ENCODE measurements around the gene RWDD4. TPM values are rescaled to one million over a fixed set of nuclear protein-coding genes. Genes with fewer than 3 reads are reported as not detected.

The RWDD4 gene
- total and polyA plus RNA-seq, 7 donors = 19.1 to 51.1 (median 31.8) TPM

- TF ChIP-seq CTCF (IDR thresholded peaks at IDR 0.05) = no peak
- 78 to 93% (median 89%) methylated on average over 4 of the region's 4 CpGs for WGBS, 3 donors
- Histone ChIP-seq H3K27me3 (ENCODE audit: insufficient read depth in 3 of 3, low read length in 2 of 3) (no peaks in the 10 kb centered on the region), H3K4me3 (no peak overlapping the region), H3K4me1 (no peaks in the 10 kb centered on the region), H3K9me3 (no peaks in the 10 kb centered on the region), H3K36me3 (ENCODE audit: insufficient read depth in 1 of 2, low read depth in 1 of 2) (peaks cover 4 to 97% of the 10 kb centered on the region in 2 donors), H3K27ac (no peak overlapping the region)
- no peak for DNase-seq
- no peak for ATAC-seq
- intact Hi-C loops (cut with DNase I) = no loop called here
Observed at GRCh38 chr4:183675625-183676024, 16.6 kb upstream of the RWDD4 start.

GRCh38 chr4:183674153-183674552 is 15.2 kb upstream of the RWDD4 start:
- H3K4me1 ChIP-seq = no peaks in the 10 kb centered on the region
- no peak overlapping the region for H3K4me3 ChIP-seq
- no peaks in the 10 kb centered on the region for H3K9me3 ChIP-seq
- intact Hi-C loops (cut with DNase I) = no loop called here
- WGBS, 3 donors = 78 to 80% (median 79%) methylated on average over 3 of the region's 3 CpGs
- H3K27ac ChIP-seq = no peak overlapping the region
- no peaks in the 10 kb centered on the region for H3K27me3 ChIP-seq (ENCODE audit: insufficient read depth in 3 of 3, low read length in 2 of 3)
- DNase-seq (no peak), ATAC-seq (no peak)
- peaks cover 6 to 97% of the 10 kb centered on the region in 2 donors for H3K36me3 ChIP-seq (ENCODE audit: insufficient read depth in 1 of 2, low read depth in 1 of 2)
- TF ChIP-seq CTCF (IDR thresholded peaks at IDR 0.05) = no peak

- intact Hi-C loops (cut with DNase I) = no loop called here
- WGBS, 3 donors = 88 to 91% (median 88%) methylated on average over 12 of the region's 12 CpGs
- Histone ChIP-seq H3K4me1 (no peaks in the 10 kb centered on the region), H3K9me3 (no peaks in the 10 kb centered on the region), H3K4me3 (no peak overlapping the region), H3K36me3 (ENCODE audit: insufficient read depth in 1 of 2, low read depth in 1 of 2) (peaks cover 5 to 97% of the 10 kb centered on the region in 2 donors), H3K27ac (no peak overlapping the region), H3K27me3 (ENCODE audit: insufficient read depth in 3 of 3, low read length in 2 of 3) (no peaks in the 10 kb centered on the region)
- DNase-seq = no peak
- no peak for TF ChIP-seq CTCF (IDR thresholded peaks at IDR 0.05)
- no peak for ATAC-seq
Observed at GRCh38 chr4:183670960-183671555, 12.1 kb upstream of the RWDD4 start.

GRCh38 chr4:183670251-183670650 is 11.3 kb upstream of the RWDD4 start:
- no peaks in the 10 kb centered on the region for H3K9me3 ChIP-seq
- H3K27me3 ChIP-seq (ENCODE audit: insufficient read depth in 3 of 3, low read length in 2 of 3) = no peaks in the 10 kb centered on the region
- H3K36me3 ChIP-seq (ENCODE audit: insufficient read depth in 1 of 2, low read depth in 1 of 2) = peaks cover 6 to 97% of the 10 kb centered on the region in 2 donors
- intact Hi-C loops (cut with DNase I) = no loop called here
- no peak overlapping the region for H3K27ac ChIP-seq
- 55 to 73% (median 56%) methylated on average over 3 of the region's 3 CpGs for WGBS, 3 donors
- DNase-seq (no peak), ATAC-seq (no peak)
- H3K4me3 ChIP-seq = no peak overlapping the region
- no peak for TF ChIP-seq CTCF (IDR thresholded peaks at IDR 0.05)
- no peaks in the 10 kb centered on the region for H3K4me1 ChIP-seq

GRCh38 chr4:183666088-183666487 is 7.1 kb upstream of the RWDD4 start:
- H3K27me3 ChIP-seq (ENCODE audit: insufficient read depth in 3 of 3, low read length in 2 of 3) = no peaks in the 10 kb centered on the region
- intact Hi-C loops (cut with DNase I) = loop anchor here in 1 of 2 donors (5.0 kb wide), 1 partner anchor 36 kb away; no protein-coding TSS in a partner anchor
- ATAC-seq = no peak
- no peak overlapping the region for H3K4me3 ChIP-seq
- H3K9me3 ChIP-seq = no peaks in the 10 kb centered on the region
- H3K4me1 ChIP-seq = no peaks in the 10 kb centered on the region
- H3K27ac ChIP-seq = no peak overlapping the region
- TF ChIP-seq CTCF (IDR thresholded peaks at IDR 0.05) = no peak
- no peak for DNase-seq
- peaks cover 6 to 74% of the 10 kb centered on the region in 2 donors for H3K36me3 ChIP-seq (ENCODE audit: insufficient read depth in 1 of 2, low read depth in 1 of 2)
- 98 to 100% (median 100%) methylated on average over 1 of the region's 1 CpG for WGBS, 3 donors

Data from psoas muscle (tissue), 8 donors.